PC-9 (cell line): ENCODE results near the gene C1orf159.

Source experiments
- EZH2 ChIP-seq: fragments of 200-600 bp; sonication (generic); IDR thresholded peaks from 2 replicates; pipeline ENCODE4 v1.8.0; 2017; ENCODE audit warnings: antibody characterized with exemption, low read depth
- TF ChIP-seq, protein P1 (sequence below): fragments of 200-600 bp; sonication (generic); conservative IDR thresholded peaks from 2 replicates; pipeline ENCODE4 v1.6.1; 2017; ENCODE audit warnings: mixed run types, antibody characterized with exemption, mild to moderate bottlenecking, moderate library complexity

DNA sequence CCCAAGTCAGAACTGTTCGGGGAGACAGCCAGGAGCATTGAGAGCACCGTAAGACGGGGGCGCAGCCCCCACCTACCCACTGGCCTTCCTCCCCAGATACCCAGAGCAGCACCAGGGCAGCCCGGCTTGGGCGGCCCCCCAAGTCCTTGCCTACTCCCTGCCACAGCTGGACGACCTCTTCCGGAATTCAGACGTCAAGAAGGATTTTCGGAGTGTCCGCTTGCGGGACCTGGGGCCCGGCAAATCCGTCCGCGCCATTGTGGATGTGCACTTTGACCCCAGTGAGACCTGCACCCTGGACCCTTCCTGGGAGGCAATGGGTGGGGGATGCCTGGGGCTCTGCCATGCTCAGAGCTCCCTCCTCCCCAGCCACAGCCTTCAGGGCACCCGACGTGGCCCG, 68.5 kb downstream of the C1orf159 start:
- TF ChIP-seq, protein P1, sequence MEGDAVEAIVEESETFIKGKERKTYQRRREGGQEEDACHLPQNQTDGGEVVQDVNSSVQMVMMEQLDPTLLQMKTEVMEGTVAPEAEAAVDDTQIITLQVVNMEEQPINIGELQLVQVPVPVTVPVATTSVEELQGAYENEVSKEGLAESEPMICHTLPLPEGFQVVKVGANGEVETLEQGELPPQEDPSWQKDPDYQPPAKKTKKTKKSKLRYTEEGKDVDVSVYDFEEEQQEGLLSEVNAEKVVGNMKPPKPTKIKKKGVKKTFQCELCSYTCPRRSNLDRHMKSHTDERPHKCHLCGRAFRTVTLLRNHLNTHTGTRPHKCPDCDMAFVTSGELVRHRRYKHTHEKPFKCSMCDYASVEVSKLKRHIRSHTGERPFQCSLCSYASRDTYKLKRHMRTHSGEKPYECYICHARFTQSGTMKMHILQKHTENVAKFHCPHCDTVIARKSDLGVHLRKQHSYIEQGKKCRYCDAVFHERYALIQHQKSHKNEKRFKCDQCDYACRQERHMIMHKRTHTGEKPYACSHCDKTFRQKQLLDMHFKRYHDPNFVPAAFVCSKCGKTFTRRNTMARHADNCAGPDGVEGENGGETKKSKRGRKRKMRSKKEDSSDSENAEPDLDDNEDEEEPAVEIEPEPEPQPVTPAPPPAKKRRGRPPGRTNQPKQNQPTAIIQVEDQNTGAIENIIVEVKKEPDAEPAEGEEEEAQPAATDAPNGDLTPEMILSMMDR, result no peak
- TF ChIP-seq EZH2, result no peak
